ENCODE results near the gene IL1RAPL1.

The IL1RAPL1 gene

GRCh38 chrX:29453333-29453732 is 866.1 kb downstream of the IL1RAPL1 start:
- DNase-seq = no peak

- no peak for DNase-seq
Observed at GRCh38 chrX:29455702-29456101, 868.5 kb downstream of the IL1RAPL1 start.

GRCh38 chrX:29461039-29461438 is 873.8 kb downstream of the IL1RAPL1 start:
- no peak for DNase-seq

GRCh38 chrX:29466456-29466855 is 879.2 kb downstream of the IL1RAPL1 start:
- no peak for DNase-seq

GRCh38 chrX:29468911-29469494 is 881.8 kb downstream of the IL1RAPL1 start:
- DNase-seq = no peak

GRCh38 chrX:29470030-29470429 is 882.8 kb downstream of the IL1RAPL1 start:
- no peak for DNase-seq

GRCh38 chrX:29471829-29472228 is 884.6 kb downstream of the IL1RAPL1 start:
- no peak for DNase-seq

- DNase-seq = no peak
Observed at GRCh38 chrX:29477878-29478277, 890.6 kb downstream of the IL1RAPL1 start.

GRCh38 chrX:29478336-29479069 is 891.3 kb downstream of the IL1RAPL1 start:
- no peak for DNase-seq

- DNase-seq = no peak
Observed at GRCh38 chrX:29487214-29487613, 900.0 kb downstream of the IL1RAPL1 start.

- DNase-seq = no peak
Observed at GRCh38 chrX:29487714-29488113, 900.5 kb downstream of the IL1RAPL1 start.

- DNase-seq = no peak
Observed at GRCh38 chrX:29488919-29489318, 901.7 kb downstream of the IL1RAPL1 start.

- no peak for DNase-seq
Observed at GRCh38 chrX:29490606-29491005, 903.4 kb downstream of the IL1RAPL1 start.

GRCh38 chrX:29491659-29492058 is 904.4 kb downstream of the IL1RAPL1 start:
- no peak for DNase-seq

GRCh38 chrX:29496636-29497180 is 909.5 kb downstream of the IL1RAPL1 start:
- no peak for DNase-seq

GRCh38 chrX:29506729-29507128 is 919.5 kb downstream of the IL1RAPL1 start:
- DNase-seq = no peak

GRCh38 chrX:29518100-29518499 is 930.9 kb downstream of the IL1RAPL1 start:
- no peak for DNase-seq

GRCh38 chrX:29528281-29528680 is 941.0 kb downstream of the IL1RAPL1 start:
- no peak for DNase-seq

- no peak for DNase-seq
Observed at GRCh38 chrX:29530501-29530900, 943.3 kb downstream of the IL1RAPL1 start.

GRCh38 chrX:29531336-29531735 is 944.1 kb downstream of the IL1RAPL1 start:
- no peak for DNase-seq

- DNase-seq = no peak
Observed at GRCh38 chrX:29535212-29536162, 948.2 kb downstream of the IL1RAPL1 start.

- DNase-seq = no peak
Observed at GRCh38 chrX:29541038-29541437, 953.8 kb downstream of the IL1RAPL1 start.

- no peak for DNase-seq
Observed at GRCh38 chrX:29542152-29542551, 954.9 kb downstream of the IL1RAPL1 start.
